K562 (cell line): ENCODE data around the gene SCAMP3. TPM values are rescaled to one million over a fixed set of nuclear protein-coding genes. Genes with fewer than 3 reads are reported as not detected.

Experiments
- ARHGAP35 ChIP-seq: fragments of 450-650 bp; IDR thresholded peaks from 2 replicates; pipeline ENCODE4 v1.6.1; 2018; ENCODE audit not compliant: partially characterized antibody
- ATF1 ChIP-seq, 2 experiments: fragments of 450-650 bp in 1 of 2; IDR thresholded peaks; 2 replicates each; pipeline ENCODE4 v1.6.1; 2016; ENCODE audit warnings: missing compliant biosample characterization in 1 of 2, missing genetic modification characterization in 1 of 2
- E2F4 ChIP-seq: sonication (generic); formaldehyde crosslinking; IDR thresholded peaks from 2 replicates; pipeline ENCODE4 v1.8.0; 2022; ENCODE audit warnings: mild to moderate bottlenecking, low read depth, missing genetic modification reagents
- FOXK2 ChIP-seq, 2 experiments: fragments of 450-650 bp; IDR thresholded peaks in 1 of 2; conservative IDR thresholded peaks in 1 of 2; 2 replicates each; pipeline ENCODE4 v1.6.1; 2016; ENCODE audit warnings: low read depth in 2 of 2, mild to moderate bottlenecking in 1 of 2
- GABPB1 ChIP-seq: sonication (generic); formaldehyde crosslinking; IDR thresholded peaks from 2 replicates; pipeline ENCODE4 v1.8.0; 2022; ENCODE audit warnings: mild to moderate bottlenecking, missing genetic modification reagents
- HDAC3 ChIP-seq: fragments of 450-650 bp; IDR thresholded peaks from 2 replicates; pipeline ENCODE4 v1.6.1; 2018; ENCODE audit warnings: borderline replicate concordance, mild to moderate bottlenecking, moderate library complexity; ENCODE audit not compliant: partially characterized antibody
- IRF1 ChIP-seq: sonication (generic); formaldehyde crosslinking; IDR thresholded peaks from 2 replicates; pipeline ENCODE4 v1.8.0; 2022; ENCODE audit warnings: missing genetic modification reagents, mild to moderate bottlenecking, borderline replicate concordance
- KAT2B ChIP-seq: IDR thresholded peaks from one replicate; pipeline ENCODE4 v1.6.1; 2012; ENCODE audit warnings: low read depth, mild to moderate bottlenecking, control low read depth, inconsistent platforms, low read length, moderate library complexity
- NFYB ChIP-seq: IDR thresholded peaks from 2 replicates; pipeline ENCODE4 v1.6.1; 2011; ENCODE audit warnings: mild to moderate bottlenecking, moderate library complexity; ENCODE audit not compliant: insufficient read length; ENCODE audit errors: extremely low read depth
- NR4A1 ChIP-seq, 2 experiments: fragments of 250-450 bp in 1 of 2; fragments of 450-650 bp in 1 of 2; sonication (Bioruptor Pico) in 1 of 2; IDR thresholded peaks; 2 replicates each; pipeline versions ENCODE4 v1.4.0 to v1.6.1; 2016 to 2020; ENCODE audit warnings: mild to moderate bottlenecking in 2 of 2, missing compliant biosample characterization in 1 of 2, missing genetic modification characterization in 1 of 2, moderate library complexity in 1 of 2
- POLR2A ChIP-seq: fragments of 450-650 bp; conservative IDR thresholded peaks from 2 replicates; pipeline ENCODE4 v1.6.1; 2016
- SAP30 ChIP-seq: fragments of 200-600 bp; sonication (generic); IDR thresholded peaks from 2 replicates; pipeline ENCODE4 v1.6.1; 2012; ENCODE audit warnings: borderline replicate concordance, low read depth, mild to moderate bottlenecking, moderate library complexity, low read length, control low read depth, inconsistent platforms; ENCODE audit not compliant: insufficient read depth, poor library complexity, severe bottlenecking
- SP1 ChIP-seq: sonication (generic); formaldehyde crosslinking; IDR thresholded peaks from 2 replicates; pipeline ENCODE4 v1.8.1; 2022; ENCODE audit warnings: mild to moderate bottlenecking, missing genetic modification reagents
- TRIM25 ChIP-seq: fragments of 450-650 bp; IDR thresholded peaks from 2 replicates; pipeline ENCODE4 v1.7.0; 2016; ENCODE audit warnings: borderline replicate concordance
- VEZF1 ChIP-seq: fragments of 200-800 bp; sonication (Bioruptor generic); IDR thresholded peaks from 2 replicates; pipeline ENCODE4 v1.6.1; 2017; ENCODE audit warnings: missing genetic modification characterization, missing compliant biosample characterization
- ZBTB2 ChIP-seq: fragments of 450-650 bp; IDR thresholded peaks from 2 replicates; pipeline ENCODE4 v1.6.1; 2016; ENCODE audit warnings: antibody characterized with exemption
- ZNF143 ChIP-seq: sonication (generic); formaldehyde crosslinking; IDR thresholded peaks from 2 replicates; pipeline ENCODE4 v1.9.0; 2022; ENCODE audit warnings: mild to moderate bottlenecking, missing genetic modification reagents
- ZNF217 ChIP-seq: sonication (generic); formaldehyde crosslinking; IDR thresholded peaks from 2 replicates; pipeline ENCODE4 v1.8.0; 2022; ENCODE audit warnings: mild to moderate bottlenecking, missing genetic modification reagents
- ZNF589 ChIP-seq: fragments of 200-800 bp; sonication (Bioruptor generic); IDR thresholded peaks from 2 replicates; pipeline ENCODE4 v1.6.1; 2016; ENCODE audit warnings: low read depth, missing genetic modification characterization, missing compliant biosample characterization
- ZNF644 ChIP-seq: fragments of 200-800 bp; sonication (Bioruptor generic); IDR thresholded peaks from 2 replicates; pipeline ENCODE4 v1.6.1; 2016; ENCODE audit warnings: low read depth, missing genetic modification characterization, missing compliant biosample characterization
- polyA plus RNA-seq, 8 experiments: library from polyadenylated mRNA; depleted of rRNA in 4 of 8; stranded (reverse) in 5 of 8; unstranded in 3 of 8; fragments of >200 nt; fragmentation: Nextera tagmentation in 2 of 8; fragmentation: Illumina TruSeq in 1 of 8; extraction: Ambion mirVana in 2 of 8; extraction: Trizol in 1 of 8; gene quantifications; 2 replicates each; pipeline versions ENCODE4 v1.2.1 to v1.2.3, GENCODE V29; 2011 to 2014; ENCODE audit warnings: inconsistent platforms in 1 of 8, missing spikeins in 1 of 8
- total RNA-seq, 7 experiments: library from RNA; depleted of rRNA in 6 of 7; stranded (reverse); fragments of >200 nt in 6 of 7; fragmentation: Illumina TruSeq in 2 of 7; extraction: Trizol in 2 of 7; gene quantifications; 2 replicates each; pipeline versions ENCODE4 v1.2.1 to v1.2.3, GENCODE V29; 2011 to 2021; ENCODE audit warnings: low replicate concordance in 1 of 7

SCAMP3 gene
- total and polyA plus RNA-seq, 9 of the 15 experiments (the other 6 are each of a cell fraction or from before 2014, with no cell fraction given): 14.2 to 131 (median 86.1) TPM

- TF ChIP-seq FOXK2 (conservative IDR thresholded peaks at IDR 0.05 in 1 of 2, IDR thresholded peaks at IDR 0.05 in 1 of 2; ENCODE audit: low read depth in 2 of 2) (peak; percentile 3 to 12; a peak in 2 of 4 replicates), NFYB (no peak), ZNF589 (CRISPR knock-in tag) (peak; percentile 82; the same call in 1 of the 2 replicates), IRF1 (CRISPR knock-in tag) (0 out of 2 replicates have a peak, but pooled peaks have one; percentile 73), ZNF644 (tag) (0 out of 2 replicates have a peak, but pooled peaks have one; percentile 32), ARHGAP35 (no peak), NR4A1 (CRISPR knock-in tag; IDR thresholded peaks at IDR 0.05) (0 out of 2 replicates have a peak, but pooled peaks have one; percentile 12), NR4A1 (tag; IDR thresholded peaks at IDR 0.05) (no peak), ATF1 (CRISPR knock-in tag; IDR thresholded peaks at IDR 0.05) (no peak), ATF1 (tag; IDR thresholded peaks at IDR 0.05) (0 out of 2 replicates have a peak, but pooled peaks have one; percentile 27), HDAC3 (peak; percentile 10), ZNF217 (CRISPR knock-in tag) (no peak), SP1 (peak; percentile 79), POLR2A (peak; percentile 54; the same call in 1 of the 2 replicates), VEZF1 (no peak), ZNF143 (0 out of 2 replicates have a peak, but pooled peaks have one; percentile 41), GABPB1 (CRISPR knock-in tag) (peak; percentile 48), KAT2B (no peak), TRIM25 (no peak), E2F4 (CRISPR knock-in tag) (peak; percentile 57; the same call in 1 of the 2 replicates), SAP30 (peak; percentile 27), ZBTB2 (0 out of 2 replicates have a peak, but pooled peaks have one; percentile 12)
These were observed 35.3 kb downstream of the SCAMP3 start (continued) for GRCh38 chr1:155226910-155227260.
